ENCODE results near the gene PRKAB1.
"Not testable (repeated sequence)": the region's sequence is repeated elsewhere in the genome, so short reads cannot be mapped to it uniquely, and the experiment has no call there.

PRKAB1 gene

DNA sequence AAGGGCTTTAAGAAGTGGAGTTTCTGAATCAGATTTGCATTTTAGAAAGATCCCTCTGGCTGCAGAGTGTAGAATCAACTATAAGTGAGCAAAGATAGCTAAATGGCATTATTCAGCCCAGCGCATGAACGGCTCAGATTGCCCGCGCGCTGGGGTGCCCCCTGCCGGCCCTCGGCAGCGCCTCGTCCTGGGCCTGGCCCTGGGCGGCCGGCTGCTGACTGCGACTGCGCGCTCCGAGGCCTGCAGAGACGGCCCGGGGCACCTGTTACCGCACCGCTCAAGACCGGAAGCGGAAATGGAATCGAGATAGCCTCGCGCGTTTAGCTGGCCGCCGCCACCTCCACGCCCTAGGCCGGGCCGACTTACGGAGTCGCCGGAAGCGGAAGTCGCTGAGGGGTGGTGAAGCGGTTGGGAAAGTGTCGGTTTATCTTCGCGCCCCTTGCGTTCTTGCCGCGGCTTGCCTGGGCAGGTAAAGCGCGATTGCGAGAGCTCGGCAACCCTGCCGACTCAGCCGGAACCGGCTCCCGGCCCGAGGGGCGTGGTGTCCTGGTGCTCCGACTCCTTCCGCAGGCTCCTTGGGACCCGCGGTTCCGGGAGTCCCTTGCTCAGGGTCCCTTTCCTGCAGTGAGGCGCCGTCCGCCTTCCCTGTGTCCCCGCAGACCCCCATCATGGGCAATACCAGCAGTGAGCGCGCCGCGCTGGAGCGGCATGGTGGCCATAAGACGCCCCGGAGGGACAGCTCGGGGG lies at the start of gene PRKAB1:
Gene PRKAB1, plus strand, starts transcription at position 557 of the 747 bp plus-strand sequence. Its CDS starts 112 bp downstream, at position 669.
- peak; percentile 95 for DNase-seq

DNA sequence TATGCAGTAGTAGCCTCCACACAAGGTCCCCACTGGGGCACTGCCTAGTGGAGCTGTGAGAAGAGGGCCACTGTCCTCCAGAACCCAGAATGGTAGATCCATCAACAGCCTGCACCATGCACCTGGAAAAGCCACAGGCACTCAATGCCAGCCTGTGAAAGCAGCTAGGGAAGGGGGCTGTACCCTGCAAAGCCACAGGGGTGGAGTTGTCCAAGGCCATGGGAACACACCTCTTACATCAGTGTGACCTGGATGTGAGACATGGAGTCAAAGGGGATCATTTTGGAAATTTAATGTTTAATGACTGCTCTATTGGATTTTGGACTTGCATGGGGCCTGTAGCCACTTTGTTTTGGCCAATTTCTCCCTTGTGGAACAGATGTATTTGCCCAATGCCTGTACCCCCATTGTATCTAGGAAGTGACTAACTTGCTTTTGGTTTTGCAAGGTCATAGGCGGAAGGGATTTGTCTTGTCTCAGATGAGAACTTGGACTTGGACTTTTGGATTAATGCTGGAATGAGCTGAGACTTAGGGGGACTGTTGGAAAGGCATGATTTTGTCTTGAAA lies 49.5 kb upstream of the PRKAB1 start:
- not testable (repeated sequence) for DNase-seq

- no peak for DNase-seq
Measured at GRCh38 chr12:119620490-119620889, 47.4 kb upstream of the PRKAB1 start.

DNA sequence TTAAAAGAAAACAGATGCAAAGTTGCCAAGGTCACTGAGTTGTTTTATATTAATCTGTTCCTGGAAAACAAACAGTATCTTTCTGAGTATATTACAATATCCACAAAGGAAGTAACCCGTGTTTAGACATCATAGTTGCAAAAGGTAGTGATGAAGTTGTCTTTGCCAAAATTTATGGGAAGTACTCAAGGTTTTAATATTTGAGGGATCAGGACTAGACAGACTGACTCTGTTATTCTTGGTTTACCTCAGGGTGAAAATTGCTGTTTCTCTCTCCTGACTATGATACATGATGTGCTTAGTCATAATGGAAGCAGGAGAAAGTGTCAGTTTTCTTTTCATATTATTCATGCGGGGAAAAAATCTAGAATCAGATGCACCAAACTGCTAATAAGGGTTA lies 46.1 kb upstream of the PRKAB1 start:
- DNase-seq = no peak

GRCh38 chr12:119624966-119625365 lies 43.0 kb upstream of the PRKAB1 start:
- no peak for DNase-seq

DNA sequence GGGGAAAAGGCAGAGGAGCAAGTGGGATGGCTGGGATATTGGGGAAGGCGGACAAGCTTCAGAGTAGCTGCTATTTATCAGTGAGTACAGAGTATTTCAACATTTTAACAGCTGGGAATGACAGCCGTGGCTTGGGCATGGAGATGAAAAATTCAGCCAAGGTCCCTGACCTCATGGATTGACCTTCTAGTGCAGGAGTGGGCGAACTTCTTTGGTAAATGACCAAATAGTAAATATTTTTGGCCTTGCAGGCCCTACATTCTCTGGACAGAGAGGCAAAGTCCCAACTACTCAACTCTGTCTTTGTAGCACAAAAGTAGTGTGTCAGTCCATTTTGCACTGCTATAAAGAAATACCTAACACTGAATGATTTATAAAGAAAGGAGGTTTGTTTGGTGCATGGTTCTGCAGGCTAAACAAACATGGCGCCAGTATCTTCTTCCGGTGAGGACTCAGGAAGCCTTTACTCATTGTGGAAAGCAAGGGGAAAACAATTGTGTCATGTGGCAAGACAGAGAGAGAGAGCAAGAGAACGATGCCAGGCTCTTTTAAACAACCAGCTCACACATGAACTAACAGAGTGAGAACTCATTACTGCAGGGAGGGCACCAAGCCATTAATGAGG lies 40.8 kb upstream of the PRKAB1 start:
- no peak for DNase-seq

DNA sequence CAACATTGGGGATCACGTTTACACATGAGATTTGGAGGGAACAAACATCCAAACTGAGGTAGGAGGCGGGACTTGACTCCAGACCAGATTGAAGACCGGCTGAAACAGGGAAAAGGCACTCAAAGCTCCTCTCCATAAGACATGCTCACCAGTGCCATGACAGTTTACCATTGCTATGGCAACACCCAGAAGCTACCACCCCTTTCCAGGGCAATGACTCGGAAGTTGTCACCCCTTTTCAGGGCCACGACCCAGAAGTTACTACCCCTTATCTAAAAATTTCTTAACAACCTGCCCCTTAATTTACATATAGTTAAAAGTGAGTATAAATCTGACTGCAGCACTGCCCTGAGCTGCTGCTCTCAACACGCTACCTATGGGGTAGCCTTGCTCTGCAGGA lies 40.2 kb upstream of the PRKAB1 start:
- no peak for DNase-seq

DNA sequence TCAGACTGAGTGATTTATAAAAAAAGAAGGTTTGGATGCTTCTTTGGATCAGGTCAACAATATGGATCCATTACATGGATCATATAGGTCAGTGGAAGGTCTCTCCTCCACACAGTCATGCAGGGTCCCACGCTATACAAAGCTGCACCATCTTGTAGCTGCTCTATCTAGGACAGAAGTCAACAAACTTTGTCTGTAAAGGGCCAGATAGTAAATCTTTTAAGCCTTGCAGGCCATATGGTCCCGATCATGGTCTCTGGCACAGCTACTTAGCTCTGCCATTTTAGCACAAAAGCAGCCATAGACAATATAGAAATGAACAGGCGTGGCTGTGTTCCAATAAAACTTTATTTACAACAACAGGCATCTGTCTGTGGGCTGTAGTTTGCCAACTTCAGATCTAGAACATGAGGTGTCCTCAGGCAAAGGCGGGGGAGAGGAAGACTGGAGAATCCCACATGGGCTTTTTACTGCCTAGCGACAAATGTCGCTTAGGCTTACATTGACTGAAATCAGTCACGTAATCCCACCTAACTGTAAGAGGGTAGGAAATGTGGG lies 37.6 kb upstream of the PRKAB1 start:
- DNase-seq = no peak

DNA sequence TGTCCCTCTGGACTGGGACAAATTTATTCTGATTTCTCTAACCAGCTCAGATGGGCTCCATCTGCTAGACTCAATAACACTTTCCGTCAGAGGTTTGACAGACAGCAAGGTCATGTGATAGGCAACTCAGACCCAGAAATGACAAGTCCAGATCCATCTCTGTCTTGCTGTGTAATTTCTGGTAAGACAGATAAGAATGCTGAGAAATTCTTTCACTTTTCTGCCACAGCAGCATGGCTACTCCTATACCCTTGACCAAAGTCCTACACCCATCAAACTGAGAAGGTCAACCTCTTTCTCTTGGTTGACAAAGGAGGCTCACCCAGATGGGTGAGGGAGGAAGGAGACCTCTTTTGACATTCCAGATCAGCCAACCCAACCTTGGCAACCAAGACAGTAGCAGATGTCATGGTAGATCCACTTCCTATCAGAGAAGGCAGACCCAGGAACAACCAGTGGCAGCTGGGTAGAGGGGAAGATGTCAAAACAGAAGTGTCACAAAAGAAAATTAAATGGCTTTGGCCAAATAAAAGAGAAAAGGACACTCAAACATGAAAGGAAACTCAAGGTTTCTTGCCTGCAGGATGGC lies 36.9 kb upstream of the PRKAB1 start:
- DNase-seq = no peak

DNA sequence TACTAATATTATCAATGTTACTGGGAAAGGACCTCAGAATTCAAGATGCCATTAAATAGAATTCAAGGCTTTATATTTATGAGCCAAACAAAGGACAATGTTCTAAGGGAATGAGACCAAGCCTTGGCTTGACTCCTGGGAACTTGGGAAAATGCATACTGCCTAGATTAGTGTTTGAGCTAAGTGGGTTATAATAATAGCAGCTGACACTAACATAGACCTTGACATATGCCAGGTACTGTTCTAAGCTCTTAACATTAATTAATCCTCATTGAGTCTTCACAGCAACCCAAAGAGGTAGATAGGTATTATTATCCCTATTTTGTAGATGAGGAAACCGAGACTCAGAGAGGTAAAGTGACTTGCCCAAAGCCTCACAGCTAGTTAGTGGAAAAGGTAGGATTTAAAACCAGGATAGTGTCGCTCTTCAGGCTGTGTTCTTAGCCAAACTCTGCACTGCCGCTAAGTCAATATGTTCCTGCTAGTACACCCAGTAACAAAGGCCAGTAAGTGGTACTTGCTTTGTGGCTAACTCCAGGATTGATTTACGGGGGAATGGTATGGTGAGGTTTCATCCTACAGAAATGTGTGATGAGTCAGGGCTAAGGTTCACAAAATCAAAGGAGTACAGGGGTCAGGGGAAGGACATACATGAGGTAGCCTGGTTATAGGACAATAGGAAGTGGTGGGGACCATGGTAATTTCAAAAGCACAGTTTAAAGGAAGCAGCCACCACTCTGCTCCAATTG lies 35.8 kb upstream of the PRKAB1 start:
- DNase-seq = no peak

- DNase-seq = no peak
Measured at GRCh38 chr12:119634743-119635142, 33.2 kb upstream of the PRKAB1 start.

DNA sequence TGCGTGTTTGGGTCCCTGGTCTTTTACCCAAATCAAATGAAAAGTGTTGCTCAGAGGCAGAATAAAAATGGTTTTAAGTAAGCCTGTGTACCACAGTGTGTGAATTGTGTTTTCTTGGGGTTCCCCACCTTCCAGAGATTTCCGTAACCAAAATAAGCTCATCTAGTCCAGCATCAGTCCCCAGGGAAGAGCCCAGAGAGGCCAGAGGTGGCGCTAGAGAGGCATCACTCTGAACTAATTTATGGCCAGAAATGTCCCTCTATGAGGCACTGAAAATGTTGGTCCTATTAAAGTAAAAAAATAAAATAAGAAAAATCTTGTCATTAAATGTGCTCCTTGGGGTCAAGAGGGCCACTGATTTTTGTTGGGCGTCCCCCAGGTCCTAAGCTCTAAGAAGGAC lies 24.9 kb upstream of the PRKAB1 start:
- DNase-seq = no peak

- no peak for DNase-seq
Measured at GRCh38 chr12:119644930-119645329, 23.0 kb upstream of the PRKAB1 start.

DNA sequence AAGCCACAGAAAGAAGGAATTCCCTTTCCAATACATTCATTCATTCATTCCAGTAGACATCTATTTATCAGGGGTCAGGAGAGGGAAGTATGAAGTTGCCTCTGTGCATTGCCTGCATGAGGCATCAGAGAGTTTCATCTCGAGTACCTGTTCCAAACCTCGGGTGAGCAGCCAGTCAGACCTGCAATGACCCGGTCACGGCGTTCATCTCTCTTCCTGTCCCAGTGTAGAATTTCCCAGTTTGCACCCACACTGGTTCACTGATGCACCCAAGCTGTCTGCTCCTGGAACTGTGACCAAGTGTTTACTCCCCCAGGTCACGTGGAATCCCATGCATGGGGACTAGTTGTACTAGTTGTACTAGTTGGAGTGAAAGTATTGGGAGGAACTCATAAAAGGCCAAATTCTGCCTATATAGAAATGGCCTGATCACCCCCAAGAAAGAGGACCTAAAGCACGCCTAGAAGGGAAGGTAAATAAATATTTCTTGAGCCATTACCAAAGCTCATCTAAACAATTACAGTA lies 22.3 kb upstream of the PRKAB1 start:
- no peak for DNase-seq

GRCh38 chr12:119649202-119649808 lies 18.6 kb upstream of the PRKAB1 start:
- DNase-seq = no peak

- no peak for DNase-seq
Measured at GRCh38 chr12:119652665-119653064, 15.3 kb upstream of the PRKAB1 start.

DNA sequence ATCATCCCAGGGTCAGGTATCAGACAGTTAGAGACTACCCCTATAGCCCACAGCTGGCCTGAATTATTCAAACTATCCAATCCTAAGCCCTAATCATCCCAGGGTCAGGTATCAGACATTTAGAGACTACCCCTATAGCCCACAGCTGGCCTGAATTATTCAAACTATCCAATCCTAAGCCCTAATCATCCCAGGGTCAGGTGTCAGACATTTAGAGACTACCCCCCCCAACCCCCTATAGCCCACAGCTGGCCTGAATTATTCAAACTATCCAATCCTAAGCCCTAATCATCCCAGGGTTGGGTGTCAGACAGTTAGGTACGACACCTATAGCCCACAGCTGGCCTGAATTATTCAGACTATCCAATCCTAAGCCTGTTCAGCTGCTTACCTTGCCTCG lies 10.9 kb upstream of the PRKAB1 start:
- not testable (repeated sequence) for DNase-seq

DNA sequence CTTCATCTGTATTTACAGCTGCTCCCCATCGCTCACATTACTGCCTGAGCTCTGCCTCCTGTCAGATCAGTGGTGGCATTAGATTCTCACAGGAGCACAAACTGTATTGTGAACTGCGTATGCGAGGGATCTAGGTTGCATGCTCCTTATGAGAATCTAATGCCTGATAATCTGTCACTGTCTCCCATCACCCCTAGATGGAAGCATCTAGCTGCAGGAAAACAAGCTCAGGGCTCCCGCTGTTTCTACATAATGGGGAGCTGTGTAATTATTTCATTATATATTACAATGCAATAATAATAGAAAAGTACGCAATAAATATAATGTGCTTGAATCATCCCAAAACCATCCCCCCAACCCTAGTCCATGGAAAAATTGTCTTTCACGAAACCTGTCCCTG lies 9.8 kb upstream of the PRKAB1 start:
- DNase-seq = not testable (repeated sequence)

GRCh38 chr12:119659289-119659897 lies 8.5 kb upstream of the PRKAB1 start:
- DNase-seq = no peak

- DNase-seq = no peak
Measured at GRCh38 chr12:119660076-119660475, 7.9 kb upstream of the PRKAB1 start.

DNA sequence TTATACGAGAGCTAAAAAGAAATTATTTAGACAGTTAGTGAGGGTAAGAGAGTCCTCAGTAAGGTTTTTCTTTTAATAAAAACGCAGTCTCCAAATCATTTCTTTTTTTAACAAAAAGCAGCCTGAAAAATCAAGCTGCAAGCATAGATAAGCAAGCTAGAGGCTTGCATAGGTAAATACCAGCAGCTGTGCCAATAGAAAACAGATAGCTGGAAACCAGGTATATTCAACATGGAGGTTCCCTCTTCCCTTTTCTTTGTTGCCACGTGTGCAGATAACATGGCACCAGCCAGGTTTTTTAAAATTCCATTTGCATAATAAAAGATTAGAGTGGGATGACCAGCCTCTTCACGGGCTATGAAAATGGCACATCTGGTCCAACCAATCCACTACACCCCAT lies 6.1 kb upstream of the PRKAB1 start:
- no peak for DNase-seq

DNA sequence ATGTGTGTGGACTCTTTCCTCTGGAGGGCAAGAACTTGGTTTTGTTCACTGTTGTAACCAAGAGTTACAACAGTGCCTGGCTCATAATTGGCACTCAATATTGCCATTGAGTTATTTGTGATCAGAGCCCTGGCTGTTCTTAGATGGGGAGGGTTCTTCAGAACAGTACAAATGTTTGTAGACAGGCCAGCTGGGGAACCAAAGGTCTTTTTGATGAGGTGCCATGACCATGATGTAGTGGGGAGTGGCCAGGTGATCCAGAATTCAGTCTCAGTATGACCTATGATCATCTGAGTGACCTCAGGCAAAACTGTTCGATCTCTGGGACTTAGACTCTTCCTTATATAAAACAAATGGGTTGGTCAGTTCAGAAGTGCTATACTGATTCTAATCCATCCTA lies 3.3 kb upstream of the PRKAB1 start:
- DNase-seq = no peak

Measured in activated CD4-positive, CD25-positive, alpha-beta regulatory T cell treated with anti-CD3 and anti-CD28 coated beads, Interleukin-2, amount 50 U/mL, for 72 hours (primary cell).